OCI-LY1 (cell line): ENCODE data around the gene EPHA5.

ENCODE experiments used
- CTCF ChIP-seq: fragments of 200-600 bp; sonication (generic), shearing (Covaris generic); IDR thresholded peaks from 2 replicates; pipeline ENCODE4 v1.5.1; 2017; ENCODE audit warnings: mild to moderate bottlenecking, antibody characterized with exemption, low read length, moderate library complexity, mixed read lengths
- EZH2 ChIP-seq: fragments of 200-600 bp; sonication (generic), shearing (Covaris generic); IDR thresholded peaks from 2 replicates; pipeline ENCODE4 v1.8.0; 2017; ENCODE audit warnings: borderline replicate concordance, mixed run types, mild to moderate bottlenecking, antibody characterized with exemption, low read length, moderate library complexity, mixed read lengths

- TF ChIP-seq CTCF (no peak), EZH2 (no peak)
Measured at GRCh38 chr4:65604515-65604914, 65.8 kb downstream of the EPHA5 start.
